NCI-H2107 treated with DMSO at 0.1 percent for 48 hours (cell line): ENCODE data around the gene CSNK1E.
"Not testable (repeated sequence)": the region's sequence is repeated elsewhere in the genome, so short reads cannot be mapped to it uniquely, and the experiment has no call there.

Experiments used
- DNase-seq: peaks from one replicate; lab custom pipeline; 2025; ENCODE audit not compliant: unreplicated experiment; lab: John Stamatoyannopoulos, UW

The CSNK1E gene

GRCh38 chr22:38317122-38317994 lies at the start of gene CSNK1E:
Gene CSNK1E (minus strand): TSS chr22:38317433. CDS start chr22:38314157, 3,276 bp downstream.
- DNase-seq, result no peak

DNA sequence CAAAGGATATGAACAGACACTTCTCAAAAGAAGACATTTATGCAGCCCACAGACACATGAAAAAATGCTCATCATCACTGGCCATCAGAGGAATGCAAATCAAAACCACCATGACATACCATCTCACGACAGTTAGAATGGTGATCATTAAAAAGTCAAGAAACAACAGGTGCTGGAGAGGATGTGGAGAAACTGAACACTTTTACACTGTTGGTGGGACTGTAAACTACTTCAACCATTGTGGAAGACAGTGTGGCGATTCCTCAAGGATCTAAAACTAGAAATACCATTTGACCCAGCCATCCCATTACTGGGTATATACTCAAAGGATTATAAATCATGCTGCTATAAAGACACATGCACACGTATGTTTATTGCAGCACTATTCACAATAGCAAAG lies 48.6 kb upstream of the CSNK1E start:
- DNase-seq, result not testable (repeated sequence)

- DNase-seq, result not testable (repeated sequence)
Observed at GRCh38 chr22:38365174-38365573, 47.9 kb upstream of the CSNK1E start.

DNA sequence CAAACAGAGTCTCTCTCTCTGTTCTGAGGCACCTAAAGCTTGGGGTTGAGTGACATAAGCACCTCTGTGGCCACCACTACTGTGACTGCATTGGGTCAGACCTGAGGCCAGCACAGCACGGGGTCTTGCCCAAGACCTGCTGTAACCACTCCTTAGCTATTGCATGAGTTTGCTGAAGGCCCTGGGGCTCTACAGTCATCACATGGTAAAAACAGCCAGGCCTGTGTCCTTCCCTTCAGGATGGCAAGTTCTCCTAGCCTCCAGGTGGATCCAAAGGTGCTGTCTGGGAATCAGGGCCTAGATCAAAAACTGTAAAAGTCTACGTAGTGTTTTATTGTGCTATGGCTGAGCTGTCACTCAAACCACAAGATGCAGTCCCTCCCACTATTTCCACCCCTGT lies 43.3 kb upstream of the CSNK1E start:
- DNase-seq, result not testable (repeated sequence)

- not testable (repeated sequence) for DNase-seq
Observed at GRCh38 chr22:38359817-38360216, 42.6 kb upstream of the CSNK1E start.

DNA sequence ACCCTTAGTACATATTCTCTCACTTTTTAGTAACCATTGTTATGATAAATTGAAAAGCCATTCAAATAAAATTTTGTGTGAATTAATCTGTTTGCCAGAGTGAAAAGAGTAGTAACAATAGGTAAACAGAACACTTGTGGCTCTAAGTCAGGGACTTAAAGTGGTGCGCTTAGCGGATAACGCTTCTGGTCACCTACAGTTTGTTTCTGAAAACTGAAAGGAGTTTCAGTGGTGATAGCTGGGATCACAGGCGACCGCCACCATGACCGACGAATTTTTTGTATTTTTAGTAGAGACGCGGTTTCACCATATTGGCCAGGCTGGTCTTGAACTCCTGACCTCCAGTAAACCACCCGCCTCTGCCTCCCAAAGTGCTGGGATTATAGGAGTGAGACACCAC lies 40.7 kb upstream of the CSNK1E start:
- not testable (repeated sequence) for DNase-seq

DNA sequence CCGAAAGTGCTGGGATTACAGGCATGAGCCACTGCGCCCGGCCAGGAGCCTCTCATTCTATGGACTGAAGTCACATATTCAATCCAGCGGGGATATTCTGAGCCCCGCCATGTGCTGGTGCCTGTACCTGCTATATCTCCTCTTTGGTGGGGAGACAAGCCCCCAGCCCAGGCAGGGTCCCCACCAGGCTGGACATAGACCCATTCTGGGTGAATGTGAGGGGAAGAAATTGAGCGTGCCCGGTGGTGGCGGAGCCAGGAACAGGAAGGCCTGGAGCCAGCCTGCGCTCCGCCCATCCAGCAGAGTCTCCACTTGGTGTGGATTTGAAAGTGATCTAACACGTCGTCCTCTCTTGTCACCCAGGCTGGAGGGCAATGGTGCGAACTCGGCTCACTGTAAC lies 38.0 kb upstream of the CSNK1E start:
- no peak for DNase-seq

GRCh38 chr22:38353701-38354100 lies 36.5 kb upstream of the CSNK1E start:
- no peak for DNase-seq

GRCh38 chr22:38353142-38353629 lies 36.0 kb upstream of the CSNK1E start:
- DNase-seq, result no peak

GRCh38 chr22:38352436-38352835 lies 35.2 kb upstream of the CSNK1E start:
- no peak for DNase-seq

- no peak for DNase-seq
Observed at GRCh38 chr22:38350444-38351359, 33.5 kb upstream of the CSNK1E start.

DNA sequence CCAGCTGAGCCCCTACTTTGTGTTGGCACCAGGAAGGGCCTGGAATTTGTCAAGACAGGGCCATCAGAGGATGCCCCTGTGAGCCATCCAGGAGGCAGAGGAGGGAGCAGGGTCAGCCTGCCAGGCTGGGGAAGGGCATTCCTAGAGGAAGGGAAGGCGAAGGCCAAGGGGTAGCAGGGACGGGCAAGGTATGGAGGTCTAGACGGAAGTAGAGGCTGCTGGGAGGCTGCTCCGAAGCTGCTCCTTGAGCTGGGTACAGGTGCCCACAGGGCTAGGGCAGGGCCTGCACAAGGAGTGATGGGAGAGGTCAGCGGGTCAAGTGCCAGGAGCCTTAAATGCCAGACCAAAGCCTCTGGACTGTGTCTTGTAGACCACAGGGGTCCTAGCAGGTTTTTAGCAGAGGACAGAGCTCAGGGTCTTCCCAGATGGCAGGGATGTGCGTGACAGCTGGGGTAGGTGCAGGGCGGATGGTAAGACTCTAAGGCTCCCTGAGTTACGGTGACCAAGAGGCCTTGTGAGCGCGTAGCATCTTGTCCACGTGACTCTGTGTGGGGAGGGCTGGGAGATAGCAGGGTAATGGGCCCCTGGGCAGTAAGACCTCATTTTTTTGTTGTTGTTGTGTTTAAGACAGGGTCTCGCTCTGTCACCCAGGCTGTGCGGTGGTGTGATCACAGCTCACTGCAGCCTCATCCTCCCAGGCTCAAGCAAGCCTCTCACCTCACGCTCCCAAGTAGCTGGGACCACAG lies 31.7 kb upstream of the CSNK1E start:
- no peak for DNase-seq

- no peak for DNase-seq
Observed at GRCh38 chr22:38347944-38348750, 30.9 kb upstream of the CSNK1E start.

- no peak for DNase-seq
Observed at GRCh38 chr22:38347181-38347943, 30.1 kb upstream of the CSNK1E start.

DNA sequence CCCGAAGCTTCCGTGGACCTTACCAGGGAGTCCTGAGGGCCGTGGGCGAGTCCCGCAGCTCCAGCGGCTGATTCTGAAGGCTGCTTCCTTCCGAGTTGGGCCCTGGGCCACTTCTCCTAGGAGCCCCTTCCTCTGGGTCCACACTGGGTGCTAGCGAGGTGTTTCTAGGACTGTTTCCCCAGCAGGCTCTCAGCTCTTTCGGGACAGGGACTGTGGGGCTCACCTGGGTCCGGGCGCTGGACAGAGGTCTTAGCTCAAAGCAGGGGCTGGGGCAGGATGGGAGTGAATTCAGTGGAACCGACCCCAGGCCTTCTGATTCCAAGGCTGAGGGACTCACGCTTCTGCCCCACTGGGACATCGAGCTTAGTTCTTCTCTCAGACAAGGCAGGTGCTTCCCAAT lies 29.3 kb upstream of the CSNK1E start:
- no peak for DNase-seq

DNA sequence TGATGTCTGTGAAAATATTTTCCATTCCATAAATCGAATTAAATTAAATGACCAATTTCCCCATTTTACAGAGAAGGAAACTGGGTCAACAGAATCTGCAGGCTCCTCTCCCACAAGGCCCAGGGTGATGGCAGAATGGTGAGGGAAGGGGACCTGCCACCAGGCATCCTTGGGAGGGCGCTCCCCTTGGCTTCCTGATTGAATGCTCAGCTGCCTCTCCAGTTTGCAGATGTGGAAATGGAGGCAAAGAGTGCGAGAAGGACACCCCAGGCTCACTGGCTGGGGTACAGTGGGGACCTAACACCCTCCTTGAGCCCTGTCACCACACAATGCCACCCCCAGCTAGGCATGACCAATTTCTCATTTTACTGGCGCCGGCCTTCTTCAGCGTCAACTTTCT lies 28.5 kb upstream of the CSNK1E start:
- no peak for DNase-seq

DNA sequence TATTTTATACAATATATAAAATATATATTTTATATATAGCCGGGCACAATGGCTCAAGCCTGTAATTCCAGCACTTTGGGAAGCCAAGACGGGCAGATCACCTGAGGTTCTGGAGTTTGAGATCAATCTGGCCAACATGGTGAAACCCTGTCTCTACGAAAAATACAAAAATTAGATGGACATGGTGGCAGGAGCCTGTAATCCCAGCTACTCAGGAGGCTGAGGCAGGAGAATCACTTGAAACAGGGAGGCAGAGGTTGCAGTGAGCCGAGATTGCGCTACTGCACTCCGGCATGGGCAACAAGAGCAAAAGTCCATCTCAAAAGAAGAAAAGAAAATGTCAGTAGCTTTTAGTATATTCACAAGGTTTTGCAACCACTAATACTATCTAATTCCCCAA lies 22.7 kb upstream of the CSNK1E start:
- DNase-seq, result not testable (repeated sequence)

DNA sequence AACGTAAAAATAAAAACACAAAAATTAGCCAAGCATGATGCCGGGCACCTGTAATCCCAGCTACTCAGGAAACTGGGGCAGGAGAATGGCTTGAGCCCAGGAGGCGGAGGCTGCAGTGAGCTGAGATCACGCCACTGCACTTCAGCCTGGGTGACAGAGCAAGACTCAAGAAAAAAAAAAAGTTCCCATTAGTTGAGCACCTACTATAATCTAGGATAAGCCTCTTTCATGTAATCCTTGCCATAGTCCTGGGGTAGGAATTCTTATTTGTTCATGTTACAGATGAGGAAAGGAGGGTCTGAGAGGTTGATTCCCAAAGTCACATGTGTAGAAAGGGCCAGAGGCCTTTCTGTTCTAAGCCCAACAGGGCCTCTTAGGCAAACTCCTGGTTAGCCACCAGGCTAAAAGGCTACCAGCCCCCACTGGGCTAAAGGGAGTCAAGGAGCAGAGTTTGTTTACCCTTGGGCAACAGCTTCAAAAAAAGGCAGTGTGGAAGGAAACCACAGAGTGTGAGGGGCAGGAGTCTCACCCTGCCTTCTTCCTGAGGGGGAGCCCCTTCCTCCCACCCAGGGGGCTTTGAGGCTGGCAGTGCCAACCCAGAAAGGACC lies 21.6 kb upstream of the CSNK1E start:
- DNase-seq, result no peak

- no peak for DNase-seq
Observed at GRCh38 chr22:38336699-38337098, 19.5 kb upstream of the CSNK1E start.
